Fibroblast of skin of back (primary cell): ENCODE results near the gene TMC1.

Experiments
- DNase-seq: peaks from one replicate; pipeline ENCODE4 v3.0.0-alpha.2; 2013

TMC1 gene

DNA sequence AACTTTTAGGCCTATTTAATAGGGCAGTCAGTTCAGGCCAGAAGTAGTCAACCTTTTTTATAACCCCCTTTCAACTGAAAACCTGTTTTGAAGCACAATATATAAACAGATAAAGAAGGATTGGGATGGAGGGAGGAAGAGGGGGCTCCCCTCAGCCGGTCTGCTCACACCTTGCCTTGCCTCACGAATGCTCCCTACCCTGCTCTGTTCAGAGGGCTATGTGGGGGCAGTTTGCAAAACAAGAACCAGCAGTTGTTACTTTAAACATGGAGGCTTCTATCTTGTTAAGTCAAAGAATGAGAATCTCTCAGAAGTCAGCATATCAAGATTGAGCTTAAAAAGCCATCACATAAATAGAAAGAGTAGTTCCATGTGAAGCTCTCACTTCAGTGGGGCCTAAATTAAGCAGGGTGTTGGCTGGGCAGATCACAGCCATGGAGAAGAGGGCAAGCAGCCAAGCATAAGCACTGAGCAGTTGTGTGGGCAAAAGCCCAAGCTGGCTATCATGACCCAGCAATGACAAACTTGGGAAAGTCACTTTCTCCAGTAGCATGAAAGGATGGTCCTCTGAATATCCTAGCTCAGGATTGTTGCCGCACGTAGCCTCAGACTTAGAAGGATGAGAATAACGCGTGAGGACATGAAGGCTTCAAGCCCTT, 360.8 kb downstream of the TMC1 start:
- no peak for DNase-seq

DNA sequence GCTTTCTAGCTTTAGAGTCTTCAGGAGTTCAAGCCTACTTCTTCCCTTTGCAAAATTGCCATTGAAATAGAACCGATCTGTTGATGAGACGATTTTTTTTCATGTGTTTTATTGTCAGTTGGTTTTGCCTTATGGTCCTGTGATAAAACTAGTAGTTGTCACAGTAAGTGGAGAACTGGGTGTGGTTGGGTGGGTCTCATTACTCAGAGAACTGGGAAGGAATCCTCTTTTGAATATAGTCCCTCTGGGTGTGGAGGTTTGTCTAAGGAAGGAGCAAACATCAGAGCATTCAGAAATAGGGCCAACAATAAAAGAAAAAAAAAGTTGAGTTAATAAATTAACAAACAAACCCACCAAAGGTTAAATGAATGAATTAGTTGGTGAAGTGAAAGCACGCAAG, 362.5 kb downstream of the TMC1 start:
- DNase-seq = no peak

GRCh38 chr9:72884508-72884907, 363.1 kb downstream of the TMC1 start:
- DNase-seq = no peak
